Activated CD4-positive, alpha-beta T cell treated with anti-CD3 and anti-CD28 coated beads, Interleukin-2, Interleukin-6, amounts not matched to agents 100 ng/mL and 50 ng/mL, durations not matched to agents 16 hours and 8 hours (primary cell): ENCODE measurements around the gene TIGD3.

Source experiments
- DNase-seq: peaks from one replicate; pipeline ENCODE4 v3.0.0-alpha.2; 2020

Gene TIGD3

GRCh38 chr11:65375012-65375411, 20.5 kb downstream of the TIGD3 start:
- DNase-seq, result no peak

DNA sequence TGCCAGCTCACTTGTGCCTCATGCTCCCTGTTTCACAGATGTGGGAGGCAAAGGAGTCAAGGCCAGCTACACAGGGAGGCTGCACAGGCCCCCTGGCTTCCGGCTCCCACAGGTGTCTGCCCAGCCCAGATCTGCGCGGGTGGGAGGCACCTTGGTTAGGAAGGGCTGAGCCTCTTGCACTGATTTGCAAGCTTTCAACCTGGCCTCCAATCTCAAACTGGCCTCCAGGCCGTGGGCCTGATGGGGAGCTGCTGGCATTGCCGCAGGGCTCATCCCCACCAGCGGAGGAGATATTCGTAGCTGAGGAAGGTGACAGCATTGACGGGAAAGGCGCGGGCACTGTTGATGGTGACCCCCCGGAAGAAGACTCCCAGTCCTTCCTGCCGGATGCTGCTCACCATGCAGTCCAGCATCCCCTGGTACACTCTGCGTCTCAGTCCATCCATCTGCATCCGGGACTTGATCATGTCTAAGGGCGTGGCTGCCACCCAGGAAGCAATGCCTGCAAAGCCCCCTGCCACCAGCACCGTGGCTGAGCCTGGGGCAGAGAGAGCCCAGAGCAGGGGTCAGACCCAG, 21.7 kb downstream of the TIGD3 start:
- no peak for DNase-seq

DNA sequence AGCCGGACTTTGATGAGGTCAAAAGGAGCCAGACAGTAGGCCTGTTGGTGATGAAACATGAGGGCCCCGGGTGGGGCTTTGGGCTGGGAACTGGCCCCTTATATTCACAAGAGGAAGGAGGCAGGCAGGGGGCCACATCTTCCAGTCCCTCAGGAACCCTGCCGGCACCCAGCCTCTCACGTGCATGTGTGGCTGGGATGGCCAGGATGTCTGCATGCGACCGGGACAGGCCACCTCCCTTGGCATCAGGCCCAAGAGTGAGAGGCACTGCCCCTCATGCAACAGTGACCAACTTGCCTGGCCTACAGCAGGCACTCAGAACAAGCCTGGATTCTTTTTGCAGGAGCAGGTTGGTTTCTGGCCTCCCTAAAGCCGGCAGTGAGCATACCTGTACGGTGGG, 22.5 kb downstream of the TIGD3 start:
- no peak for DNase-seq

- no peak for DNase-seq
Observed at GRCh38 chr11:65377777-65378176, 23.2 kb downstream of the TIGD3 start.

- DNase-seq, result no peak
Observed at GRCh38 chr11:65378208-65378927, 23.8 kb downstream of the TIGD3 start.

DNA sequence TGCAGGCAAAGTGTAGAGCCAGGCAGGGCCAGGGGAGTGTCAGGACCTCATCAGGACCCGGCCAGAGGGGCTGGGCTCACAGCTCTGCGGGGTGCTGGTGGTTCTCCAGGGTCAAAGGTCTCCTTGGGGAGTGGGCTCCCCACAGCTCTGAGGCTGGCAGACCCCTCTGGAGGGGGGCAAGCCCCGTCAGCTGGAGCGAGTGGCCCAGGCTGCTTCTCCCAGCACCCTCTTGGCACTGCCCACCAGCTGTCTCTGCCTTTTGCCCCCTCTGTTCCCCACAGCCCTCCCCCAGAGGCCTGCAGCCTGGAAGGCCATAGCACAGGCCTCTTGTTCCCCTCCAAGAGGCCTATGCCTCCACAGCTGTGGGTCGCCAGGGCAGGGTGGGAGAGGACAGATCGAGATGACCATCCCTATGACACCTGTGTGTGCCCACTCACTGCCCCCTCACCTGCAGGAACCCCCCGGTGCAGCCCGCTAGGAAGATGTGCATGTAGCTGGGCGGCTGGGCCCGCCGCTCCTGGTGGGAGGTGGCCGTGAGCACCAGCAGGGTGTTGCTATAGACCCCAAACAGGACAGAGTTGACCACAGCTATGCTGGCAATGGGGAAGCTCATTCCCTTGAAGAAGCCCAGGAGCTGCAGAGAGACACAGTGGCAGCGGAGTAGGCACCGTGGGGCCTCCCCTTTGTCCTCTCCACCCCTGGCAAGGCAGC, 24.5 kb downstream of the TIGD3 start:
- no peak for DNase-seq

- no peak for DNase-seq
Observed at GRCh38 chr11:65379698-65380459, 25.3 kb downstream of the TIGD3 start.

GRCh38 chr11:65380460-65381119, 26.0 kb downstream of the TIGD3 start:
- DNase-seq, result no peak

DNA sequence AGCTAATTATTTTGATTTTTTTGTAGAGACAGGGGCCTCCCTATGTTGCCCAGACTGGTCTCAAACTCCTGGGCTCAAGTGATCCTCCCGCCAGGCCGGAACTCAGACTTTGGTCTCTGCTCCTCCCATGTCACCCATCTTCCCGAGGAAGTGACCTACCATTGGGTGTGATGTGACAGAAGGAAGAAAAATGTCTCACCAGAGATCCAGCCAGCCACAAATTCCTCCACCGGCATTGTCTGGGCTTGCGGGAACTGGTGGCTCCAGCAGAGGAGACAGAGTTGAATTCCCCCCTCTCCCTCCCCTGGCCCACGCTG, 27.1 kb downstream of the TIGD3 start:
- peak; percentile 71 for DNase-seq

- DNase-seq, result peak; percentile 96
Observed at GRCh38 chr11:65382033-65382803, 27.7 kb downstream of the TIGD3 start, which contains the start of gene SLC25A45. Gene SLC25A45 (minus strand): TSS chr11:65382646. CDS start chr11:65381951, 695 bp downstream.

DNA sequence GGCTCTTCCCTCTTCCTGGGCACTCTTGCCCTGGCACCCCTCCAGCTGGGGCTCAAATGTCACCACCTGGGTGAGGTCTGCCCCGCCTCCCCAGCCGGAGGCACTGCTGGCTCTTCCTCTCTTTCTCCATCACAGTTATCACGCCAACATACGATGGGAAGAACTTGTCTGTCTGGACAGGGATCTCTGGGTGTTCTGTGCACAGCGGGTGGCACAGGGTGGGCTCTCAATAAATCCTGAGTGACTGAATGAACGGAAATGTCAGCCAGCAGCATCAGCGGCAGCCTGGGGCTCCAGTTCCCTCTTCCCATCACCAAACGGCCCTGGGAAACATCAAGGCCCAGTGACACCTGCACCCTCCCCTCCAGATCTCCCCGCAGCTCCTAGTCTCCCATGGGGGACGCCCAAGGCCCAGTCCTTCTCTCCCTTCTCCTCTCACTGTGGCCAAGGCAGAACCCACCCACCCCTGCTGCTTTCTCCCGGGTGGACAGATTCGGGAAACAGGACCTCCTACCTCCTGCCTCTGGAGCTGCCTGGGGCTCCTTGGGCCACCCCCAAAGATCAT, 28.3 kb downstream of the TIGD3 start:
- no peak for DNase-seq

- no peak for DNase-seq
Observed at GRCh38 chr11:65383778-65384177, 29.2 kb downstream of the TIGD3 start.

DNA sequence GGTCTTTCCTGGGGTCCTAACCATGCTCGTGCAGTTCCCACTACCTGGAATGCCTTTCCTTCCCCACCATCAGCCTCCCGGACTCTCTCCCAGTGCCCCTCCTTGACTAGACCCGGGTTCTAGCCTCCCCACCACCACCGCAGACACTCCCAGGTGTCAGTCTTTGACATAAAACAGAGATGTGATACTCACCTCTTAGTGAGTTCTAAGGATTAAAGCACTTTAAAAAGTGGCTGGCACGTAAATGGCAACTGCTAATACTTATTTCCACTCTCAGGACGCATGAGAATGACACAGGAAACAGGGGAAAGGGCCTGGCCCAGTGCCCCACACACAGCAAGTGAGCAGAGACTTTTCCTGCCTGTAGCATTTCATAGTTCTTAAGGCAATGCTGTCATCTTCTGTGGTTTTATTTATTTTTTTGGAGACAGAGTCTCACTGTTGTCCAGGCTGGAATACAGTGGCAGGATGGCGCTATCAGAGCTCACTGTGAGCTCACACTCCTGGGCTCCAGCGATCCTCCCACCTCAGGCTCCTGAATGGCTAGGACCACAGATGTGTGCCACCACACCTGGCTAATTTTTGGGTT, 29.8 kb downstream of the TIGD3 start:
- peak; percentile 19 for DNase-seq

DNA sequence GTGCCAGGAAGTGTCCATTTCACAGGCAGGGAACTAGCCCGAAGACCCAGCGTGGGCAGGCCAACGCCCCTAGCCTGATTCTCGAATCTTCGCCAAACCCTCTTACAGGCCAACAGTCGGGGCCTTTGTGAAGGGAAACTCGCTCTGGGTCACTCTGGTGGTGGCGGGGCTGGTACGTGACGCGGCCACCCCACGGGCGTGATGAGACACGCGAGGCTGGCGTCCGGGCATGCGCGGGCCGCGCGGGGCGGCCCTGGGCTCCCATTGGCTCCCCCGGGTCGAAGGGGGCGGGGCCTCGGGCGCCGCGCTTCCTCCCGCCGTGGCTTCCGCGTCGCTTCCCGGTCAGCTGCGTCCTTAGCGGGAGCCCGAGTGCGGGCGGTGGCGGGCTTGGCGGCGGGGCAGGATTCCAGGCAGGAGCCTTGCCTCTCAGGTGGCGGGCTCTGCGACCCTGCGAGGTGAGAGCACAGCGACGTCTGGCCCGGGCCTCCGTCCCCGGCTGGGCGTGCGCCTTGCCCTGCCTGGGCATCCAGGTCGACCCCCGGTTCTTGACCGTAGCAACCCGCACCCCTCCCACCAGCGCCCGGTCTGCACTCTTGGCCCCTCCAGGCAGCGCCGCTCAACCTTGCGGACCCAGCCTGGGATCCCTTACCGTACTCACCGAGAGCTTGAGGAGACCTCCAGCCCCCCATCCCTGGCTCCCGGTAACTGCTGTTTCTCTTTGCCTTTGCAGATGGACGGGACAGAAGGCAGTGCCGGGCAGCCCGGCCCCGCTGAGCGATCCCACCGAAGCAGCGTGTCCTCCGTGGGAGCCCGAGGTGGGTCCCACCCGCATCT, 32.0 kb downstream of the TIGD3 start, which contains the start of gene FRMD8:
Gene FRMD8 (plus strand): TSS at position 331 of the 834 bp plus-strand sequence. CDS start 400 bp downstream, at position 731.
- peak; percentile 89 for DNase-seq

- peak; percentile 40 for DNase-seq
Observed at GRCh38 chr11:65388731-65389130, 34.2 kb downstream of the TIGD3 start.

- DNase-seq, result no peak
Observed at GRCh38 chr11:65389294-65389980, 34.9 kb downstream of the TIGD3 start.

- DNase-seq, result no peak
Observed at GRCh38 chr11:65390099-65390941, 35.8 kb downstream of the TIGD3 start.

DNA sequence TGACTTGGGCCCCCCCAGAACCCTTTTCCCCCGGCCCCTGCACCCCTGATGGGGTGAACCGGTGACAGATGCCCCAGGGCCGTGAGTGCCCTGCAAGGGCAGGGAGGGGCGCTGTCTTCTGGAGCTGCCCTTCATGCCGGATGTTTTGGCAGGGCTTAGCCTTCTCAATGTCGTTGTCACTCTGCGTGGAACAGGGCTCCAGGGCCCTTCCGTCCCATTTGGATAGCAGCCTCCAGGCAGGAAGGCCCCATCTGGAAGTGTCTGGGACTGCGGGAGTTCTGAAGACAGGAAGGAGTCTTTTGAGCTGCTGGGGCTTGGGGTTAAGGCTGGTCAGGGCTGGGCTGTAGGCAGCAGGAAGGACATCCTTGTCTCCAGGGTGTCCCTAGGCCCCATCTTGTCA, 36.4 kb downstream of the TIGD3 start:
- no peak for DNase-seq
